GM19351 (cell line): Measurements from ENCODE around the gene PCSK6.
"Not testable (repeated sequence)": the region's sequence is repeated elsewhere in the genome, so short reads cannot be mapped to it uniquely, and the experiment has no call there.

Source experiments
- ATAC-seq: cut with Tn5 transposase; IDR thresholded peaks from one replicate; pipeline ENCODE4 v1.9.1; 2021; ENCODE audit warnings: mild to moderate bottlenecking, moderate library complexity; ENCODE audit not compliant: unreplicated experiment

The PCSK6 gene

DNA sequence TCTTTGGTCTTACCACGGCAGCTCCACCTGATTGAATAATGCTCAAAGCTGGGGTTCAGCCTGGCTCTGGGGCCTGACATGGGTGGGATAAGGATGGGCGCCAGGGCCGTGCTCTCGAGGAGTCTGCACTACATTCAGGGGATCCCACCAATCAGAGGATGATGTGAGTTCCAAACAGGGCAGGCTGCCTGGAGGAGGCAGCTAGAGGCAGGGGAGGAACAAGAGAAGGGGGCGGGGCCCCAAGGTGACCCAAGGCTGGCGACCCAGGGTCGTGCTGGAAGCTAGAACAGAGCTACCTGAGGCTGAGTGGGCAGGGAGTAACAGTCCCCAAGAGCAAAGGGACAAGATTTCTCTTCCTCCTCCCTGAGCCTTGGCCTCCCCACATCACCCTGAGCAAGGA, 56.1 kb downstream of the PCSK6 start:
- no peak for ATAC-seq

DNA sequence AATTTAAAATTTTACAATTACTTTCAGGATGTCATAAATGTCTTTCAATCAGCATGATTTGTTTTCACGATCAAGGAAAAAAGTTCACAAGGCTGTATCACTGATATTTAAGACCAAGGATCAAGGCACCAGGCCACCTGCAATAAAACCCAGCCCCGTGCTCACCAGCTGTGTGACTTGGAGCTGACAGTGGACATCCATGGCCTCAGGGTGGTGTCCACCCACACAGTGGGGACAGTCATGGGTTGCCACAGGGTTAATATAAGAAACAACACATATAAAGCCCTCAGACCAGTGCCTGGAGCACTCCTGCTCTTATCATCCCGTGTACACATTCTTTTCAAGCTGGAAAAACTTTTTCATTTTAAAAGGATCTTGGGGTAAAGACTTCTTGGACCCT, 56.5 kb downstream of the PCSK6 start:
- ATAC-seq, result no peak

DNA sequence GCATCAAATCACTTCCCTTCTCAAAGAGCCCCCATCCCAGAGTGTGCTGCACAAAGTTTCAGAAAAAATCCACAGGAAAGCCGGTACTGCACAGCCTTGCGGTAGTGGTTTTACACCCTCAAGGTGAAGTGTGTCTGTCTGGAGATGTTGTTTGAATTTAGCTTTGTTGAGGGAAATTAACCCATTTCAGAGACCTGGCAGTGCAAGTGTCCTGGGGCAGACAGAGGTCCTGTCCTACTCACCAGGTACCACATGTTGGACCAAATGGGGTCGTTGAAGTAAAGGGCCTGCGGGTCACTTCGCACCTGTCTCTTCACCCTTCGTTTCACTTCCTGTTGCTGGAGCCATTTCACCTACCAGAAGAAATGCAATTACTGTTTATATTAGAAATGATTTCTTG, 57.8 kb downstream of the PCSK6 start:
- no peak for ATAC-seq

DNA sequence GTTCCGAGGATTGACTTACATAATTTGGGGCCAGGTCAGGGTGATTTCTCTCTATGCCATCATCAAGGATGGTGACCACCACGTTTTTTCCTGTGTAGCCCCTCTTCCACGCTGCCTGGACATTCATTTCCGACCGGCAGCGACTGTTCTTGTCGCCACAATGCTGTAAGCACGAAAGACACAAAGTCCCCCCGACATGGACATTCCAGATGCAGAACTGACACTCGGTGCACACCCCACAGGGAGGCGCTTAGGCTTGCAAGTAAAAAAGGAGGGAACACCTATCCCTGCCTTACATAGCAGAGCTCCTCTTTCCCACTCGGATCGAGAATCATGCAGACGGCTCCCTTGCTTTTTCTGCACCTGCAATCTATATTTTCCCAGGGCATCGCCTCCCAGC, 58.2 kb downstream of the PCSK6 start:
- no peak for ATAC-seq

DNA sequence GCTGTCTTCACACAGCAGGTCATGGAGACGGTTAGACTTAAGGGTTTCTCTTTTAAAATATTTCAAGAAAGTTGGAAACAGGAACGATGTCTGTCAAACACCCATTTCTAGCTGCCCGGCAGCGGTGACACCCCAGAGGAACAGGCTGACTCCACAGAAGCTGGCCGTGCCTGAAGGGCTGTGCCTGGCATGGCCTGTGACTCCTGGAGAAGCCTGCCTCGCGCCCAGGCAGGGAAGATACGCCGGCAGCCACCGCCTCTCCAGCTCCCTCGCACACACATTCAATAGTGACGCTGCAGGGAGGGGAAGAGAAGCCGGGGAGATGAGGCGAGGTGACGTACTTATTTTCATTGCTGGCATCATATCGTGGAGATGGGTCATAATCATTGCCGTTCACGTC, 59.9 kb downstream of the PCSK6 start:
- ATAC-seq, result no peak

DNA sequence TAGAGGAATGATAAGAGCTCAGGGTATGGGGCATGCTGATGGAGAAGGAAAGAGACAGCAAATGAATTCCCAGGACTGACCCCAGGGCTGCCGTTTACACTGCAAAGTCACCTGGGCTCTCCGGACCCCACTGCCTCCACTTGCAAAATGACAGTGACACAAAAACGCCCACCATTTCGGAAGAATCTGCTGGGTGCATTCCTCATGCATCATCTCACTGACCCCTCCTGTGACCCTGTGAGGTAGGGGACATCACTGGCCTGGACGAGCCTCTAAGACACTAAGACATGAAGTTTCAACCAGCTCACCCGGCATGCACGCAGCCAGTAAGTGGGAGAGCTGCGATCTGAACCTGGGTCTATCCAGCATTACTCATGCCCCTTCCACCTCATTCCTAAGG, 60.3 kb downstream of the PCSK6 start:
- no peak for ATAC-seq

DNA sequence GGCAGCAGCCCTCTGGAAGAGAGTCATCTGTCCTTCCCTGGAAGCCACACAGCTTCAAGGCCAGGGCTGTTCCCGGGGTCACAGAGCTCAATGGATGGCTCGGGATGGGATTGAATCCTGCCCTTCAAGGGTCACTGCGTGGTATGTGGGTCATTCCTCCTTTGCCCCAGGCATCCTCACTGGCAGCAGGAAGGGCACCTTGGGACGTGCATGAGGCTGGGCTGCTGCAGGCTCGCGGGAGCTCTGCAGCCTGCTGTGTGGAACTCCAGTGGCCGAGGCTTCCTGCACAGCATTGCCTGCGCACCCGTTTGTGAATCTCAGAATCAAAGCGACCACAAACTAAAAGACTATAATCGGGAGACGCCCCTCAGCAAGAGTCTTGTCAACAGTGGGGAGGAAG, 60.7 kb downstream of the PCSK6 start:
- no peak for ATAC-seq

DNA sequence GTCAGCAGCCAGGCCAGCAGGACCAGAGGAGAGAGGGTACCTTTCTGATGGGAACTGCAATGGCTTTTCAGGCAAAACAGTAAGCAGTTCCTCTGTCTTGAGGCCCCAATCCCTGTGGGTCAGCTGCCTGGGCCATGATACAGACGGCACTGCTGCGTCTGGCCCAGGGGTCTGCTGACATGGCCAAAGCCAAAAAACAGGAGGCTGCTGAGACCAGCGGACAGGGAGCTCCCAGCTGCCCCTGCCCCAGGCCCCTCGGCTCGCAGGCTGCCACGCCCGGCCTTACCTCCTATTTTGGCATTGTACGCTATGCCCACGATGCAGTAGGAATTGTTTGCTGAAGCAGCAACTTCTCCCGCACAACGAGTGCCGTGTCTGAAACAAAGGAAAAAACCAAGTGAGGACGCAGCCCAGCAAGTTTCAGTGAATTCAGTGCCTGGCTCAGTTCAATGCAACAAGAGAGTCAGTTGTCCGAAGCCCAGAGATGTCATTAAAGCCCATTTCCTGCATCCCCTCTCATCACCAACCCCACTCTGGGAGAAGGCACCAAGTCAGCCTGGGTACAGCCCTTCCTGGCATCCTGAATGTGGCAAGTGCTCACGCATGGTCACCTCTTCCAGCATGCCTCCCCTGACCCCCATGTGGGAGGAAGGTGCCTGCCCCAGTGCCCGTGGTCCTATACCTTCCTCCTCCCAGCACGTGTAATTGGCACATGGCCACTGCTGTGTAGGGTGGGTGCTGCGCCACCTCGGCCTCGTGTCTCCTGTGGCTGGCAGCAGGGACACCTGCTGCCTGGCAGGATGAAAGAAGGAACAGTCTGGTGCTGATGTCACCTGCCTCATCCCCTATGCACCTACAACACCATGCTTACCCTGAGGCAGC, 61.7 kb downstream of the PCSK6 start:
- ATAC-seq, result no peak

DNA sequence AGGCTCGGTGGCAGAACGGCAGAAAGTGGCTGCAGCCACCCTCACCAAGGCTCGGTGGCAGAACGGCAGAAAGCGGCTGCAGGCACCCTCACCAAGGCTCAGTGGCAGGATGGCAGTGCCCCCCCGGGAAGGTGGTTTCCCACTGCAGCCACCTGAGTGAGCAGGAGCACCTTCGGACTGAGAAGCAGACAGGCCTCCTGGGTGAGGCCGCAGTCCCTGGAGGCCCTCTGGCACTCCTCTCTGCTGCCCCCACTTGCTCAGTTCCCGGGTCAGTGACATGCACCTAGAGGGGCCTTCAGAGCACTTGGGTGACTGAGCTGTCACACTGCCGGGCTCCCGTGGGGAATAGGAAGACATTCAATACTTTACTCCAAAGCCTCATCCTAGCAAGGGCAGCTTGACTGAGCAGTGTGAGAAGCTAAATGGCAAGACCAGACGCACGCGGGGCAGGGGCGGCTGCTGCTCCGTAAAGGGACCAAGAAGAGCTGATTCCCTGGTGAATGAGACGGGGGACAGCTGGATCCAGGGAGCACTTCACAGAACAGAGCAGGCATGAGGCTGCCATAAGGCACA, 62.7 kb downstream of the PCSK6 start:
- ATAC-seq, result no peak

DNA sequence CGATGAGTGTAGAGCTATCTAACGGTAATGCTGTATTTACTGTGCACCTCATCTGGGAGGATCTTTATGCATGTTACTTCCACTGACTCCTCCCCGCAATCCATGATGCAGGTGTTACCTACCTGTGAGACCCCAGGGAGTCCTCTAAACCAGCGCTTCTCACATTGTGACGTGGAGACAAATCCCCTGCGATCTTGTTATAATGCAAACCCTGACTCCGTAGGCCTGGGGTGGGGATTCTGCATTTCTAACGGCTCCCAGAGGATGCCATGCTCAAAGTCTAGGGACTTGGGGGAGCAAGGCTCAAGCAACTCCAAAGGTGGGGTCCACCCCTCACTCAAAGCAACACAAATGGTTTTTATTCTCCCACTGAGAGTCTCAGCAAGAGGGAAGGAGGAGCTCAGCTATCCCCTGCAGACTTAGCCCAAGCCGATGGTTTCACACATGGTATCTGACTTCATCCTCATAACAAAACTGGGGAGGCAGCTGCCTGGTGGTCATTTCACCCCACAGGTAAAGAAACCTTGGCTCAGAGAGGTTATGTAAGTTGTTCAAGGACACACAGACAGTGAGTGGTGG, 63.6 kb downstream of the PCSK6 start:
- ATAC-seq, result no peak

DNA sequence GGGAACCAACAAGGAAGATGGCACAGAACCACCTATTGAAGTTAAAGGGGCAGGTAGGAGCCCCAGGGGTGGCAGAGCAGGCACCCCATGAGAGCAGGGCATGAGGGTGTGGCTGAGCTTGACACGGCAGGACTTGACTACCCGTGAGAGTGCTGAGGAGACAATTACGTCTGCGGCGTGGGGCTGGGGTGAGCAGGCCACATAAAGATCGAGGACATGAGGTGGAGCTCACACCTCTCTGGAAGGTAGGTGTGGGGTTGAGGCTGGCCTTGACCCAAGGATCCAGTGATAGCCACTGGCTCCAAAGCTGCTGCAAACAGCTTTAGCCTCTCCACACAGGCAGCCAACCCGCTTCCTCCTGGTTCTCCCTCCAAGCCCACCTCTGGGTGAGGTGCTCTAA, 64.5 kb downstream of the PCSK6 start:
- no peak for ATAC-seq

DNA sequence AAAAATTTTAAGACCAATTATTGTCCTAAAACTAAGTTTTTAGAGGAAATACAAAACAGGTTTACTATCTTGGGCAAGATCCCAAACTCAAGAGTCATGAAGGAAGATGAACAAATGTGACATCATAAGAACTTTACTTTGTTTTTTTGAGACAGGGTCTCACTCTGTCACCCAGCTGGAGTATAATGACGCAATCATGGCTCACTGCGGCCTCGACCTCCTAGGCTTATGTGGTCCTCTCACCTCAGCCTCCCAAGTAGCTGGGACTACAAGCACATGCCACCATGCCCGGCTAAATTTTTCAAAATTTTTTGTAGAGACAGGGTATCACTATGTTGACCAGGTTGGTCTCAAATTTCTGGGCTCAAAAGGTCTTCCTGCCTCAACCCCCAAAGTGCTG, 69.3 kb downstream of the PCSK6 start:
- ATAC-seq, result no peak

DNA sequence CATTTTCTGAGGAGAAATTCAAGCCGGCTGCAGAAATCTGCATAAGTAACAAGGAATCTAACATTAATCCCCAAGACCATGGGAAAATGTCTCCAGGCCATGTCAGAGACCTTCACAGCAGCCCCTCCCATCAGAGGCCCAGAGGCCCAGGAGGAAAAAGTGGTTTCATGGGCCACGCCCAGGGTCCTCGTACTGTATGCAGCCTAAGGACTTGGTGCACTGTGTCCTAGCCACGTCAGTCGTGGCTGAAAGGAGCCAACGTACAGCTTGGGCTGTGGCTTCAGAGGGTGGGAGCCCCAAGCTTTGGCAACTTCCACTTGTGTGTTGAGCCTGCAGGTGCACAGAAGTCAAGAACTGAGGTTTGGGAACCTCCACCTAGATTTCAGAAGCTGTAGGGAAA, 73.0 kb downstream of the PCSK6 start:
- not testable (repeated sequence) for ATAC-seq

DNA sequence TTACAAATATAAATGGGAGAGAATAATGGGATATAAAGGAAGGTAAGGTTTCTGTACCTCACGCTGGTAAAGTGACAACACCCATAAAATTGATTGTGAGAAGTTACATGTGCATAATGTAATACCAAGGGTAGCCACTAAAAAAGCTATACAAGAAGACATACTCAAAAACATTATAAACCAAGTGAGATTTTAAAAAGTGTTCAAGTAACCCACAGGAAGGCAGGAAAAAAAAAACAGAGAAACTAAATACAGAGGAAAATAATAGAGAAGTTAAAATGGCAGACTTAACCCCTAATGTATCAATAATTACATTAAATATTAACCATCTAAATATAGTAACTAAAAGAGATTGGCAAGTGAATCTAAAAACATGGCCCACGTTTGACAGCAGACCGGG, 76.3 kb downstream of the PCSK6 start:
- ATAC-seq, result no peak

DNA sequence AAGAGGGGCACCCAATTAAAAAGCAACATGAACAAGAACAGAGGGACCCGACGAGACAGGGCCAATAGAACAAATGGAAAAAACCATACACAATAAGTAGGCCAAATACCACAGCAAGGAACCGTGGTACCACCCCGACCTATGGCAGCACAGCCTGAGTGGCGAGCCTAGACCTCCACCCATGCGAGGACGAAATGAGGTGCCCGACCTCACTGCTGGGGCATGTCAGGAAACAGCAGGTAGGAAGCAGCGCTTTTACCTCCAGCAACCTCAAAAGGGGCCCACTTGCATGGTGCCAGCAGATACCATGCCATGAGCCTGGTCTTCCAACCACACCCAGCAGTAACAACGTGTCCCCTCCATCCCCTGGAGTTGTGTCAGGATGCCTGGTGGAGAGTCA, 77.9 kb downstream of the PCSK6 start:
- no peak for ATAC-seq

DNA sequence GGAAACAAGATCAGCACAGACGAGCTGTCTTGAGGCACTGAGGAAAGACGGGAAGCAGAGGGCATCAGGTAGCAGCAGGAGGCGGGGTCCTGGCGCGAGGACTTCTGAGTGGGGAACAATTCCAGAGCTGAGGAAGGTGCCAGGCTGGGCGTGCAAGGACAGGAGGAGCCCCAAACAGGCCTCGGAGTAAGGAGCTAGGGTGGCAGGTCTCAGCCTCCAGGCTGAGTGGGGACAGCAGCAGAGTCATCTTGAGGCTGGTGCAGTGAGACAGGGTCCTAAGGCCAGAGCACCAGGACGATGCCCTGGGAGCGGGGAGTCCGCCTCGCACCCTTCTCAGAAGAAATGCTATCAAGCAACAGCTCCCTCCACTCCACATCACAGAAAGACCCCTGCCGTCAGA, 78.4 kb downstream of the PCSK6 start:
- ATAC-seq, result no peak

DNA sequence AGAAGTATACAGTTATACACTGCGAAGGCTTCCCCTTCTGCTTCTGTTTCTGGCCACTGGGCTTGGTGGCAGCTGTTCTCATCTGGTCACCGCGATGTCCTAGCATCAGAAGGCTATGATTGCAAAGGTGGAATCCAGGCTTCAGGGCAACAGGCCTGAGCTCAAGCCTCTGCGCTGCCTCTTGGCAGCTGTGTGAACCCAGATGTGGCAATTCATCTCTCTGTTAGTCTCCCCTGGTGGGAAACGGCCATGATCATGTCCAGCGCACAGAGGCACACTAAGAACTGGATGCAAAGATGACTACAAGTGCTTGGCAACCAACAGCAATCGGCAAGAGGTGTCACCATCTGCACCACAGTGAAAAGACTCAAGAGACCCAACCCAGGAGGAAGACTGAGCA, 78.9 kb downstream of the PCSK6 start:
- no peak for ATAC-seq

DNA sequence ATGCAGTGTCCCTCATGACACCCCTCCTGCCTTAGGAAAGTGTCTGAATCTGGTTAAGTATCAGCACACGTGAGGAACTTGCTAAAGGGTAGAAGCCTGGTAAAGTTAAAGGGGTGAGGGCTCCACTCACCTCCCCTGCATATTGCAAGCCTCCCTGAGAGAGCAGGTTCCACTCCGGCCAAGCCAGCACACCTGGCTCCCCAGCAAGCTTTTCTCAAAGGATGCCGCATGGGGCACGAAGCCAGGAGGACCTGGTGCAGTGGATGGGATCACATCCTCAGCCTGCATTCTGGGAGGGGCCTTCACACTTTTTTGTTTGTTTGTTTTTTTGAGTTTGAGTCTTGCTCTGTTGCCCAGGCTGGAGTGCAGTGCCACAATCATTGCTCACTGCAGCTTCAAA, 79.9 kb downstream of the PCSK6 start:
- ATAC-seq, result no peak

DNA sequence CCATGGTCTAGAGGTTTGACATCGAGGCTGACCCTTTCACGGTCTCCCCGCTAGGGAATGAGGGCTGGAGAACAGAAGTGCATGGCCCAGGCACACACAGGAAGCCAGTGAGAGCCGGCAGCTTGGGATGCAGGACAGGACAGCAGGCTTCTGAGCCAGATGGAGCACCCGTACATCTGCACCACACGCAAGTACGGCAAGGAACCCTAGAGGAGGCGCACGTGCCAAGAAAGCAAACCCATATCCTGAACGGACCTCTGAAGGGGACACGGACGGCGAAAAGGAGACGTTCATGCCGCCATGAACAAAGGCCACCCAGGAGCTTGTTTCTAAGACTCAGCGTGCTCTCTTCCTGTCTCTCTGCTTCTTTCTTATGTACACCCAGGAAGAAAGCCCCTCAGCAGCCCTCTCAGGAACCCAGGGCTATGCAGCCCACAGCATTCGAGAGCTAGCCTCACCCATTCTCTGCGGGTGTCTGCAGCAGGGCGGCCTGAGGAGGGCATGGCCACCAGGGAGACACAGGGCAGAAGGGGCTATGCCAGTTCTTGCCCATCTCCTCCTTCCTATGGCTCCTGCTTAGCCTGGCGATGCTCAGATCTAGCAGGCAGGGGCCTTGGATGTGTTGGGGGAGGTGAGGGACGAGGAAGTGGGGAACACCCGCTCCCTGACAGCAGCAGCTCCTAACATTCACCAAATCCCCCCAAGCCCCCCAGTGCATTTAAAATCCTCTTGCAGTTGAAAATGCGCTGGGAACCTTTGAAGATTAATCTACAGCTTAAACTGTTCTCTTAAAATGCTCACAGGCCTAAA, 81.3 kb downstream of the PCSK6 start:
- no peak for ATAC-seq

DNA sequence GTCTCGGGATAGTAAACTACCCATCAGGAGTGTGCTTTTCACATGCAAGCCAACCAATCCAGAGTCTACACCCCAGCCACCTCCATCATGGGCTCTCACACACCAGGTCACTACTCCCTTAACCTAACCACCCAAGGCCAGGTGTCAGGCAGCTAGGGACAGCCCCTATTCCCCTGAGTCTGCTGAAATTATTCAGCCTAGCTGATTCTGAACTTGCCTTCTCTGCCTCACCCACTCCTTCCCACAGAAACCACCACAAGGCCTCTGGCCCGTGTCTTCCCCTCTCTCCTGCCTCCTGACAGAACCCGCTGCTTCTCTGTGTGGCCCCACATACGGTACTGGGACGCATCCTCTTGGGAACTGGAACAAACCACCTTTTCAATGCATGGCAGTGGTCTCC, 82.1 kb downstream of the PCSK6 start:
- peak; percentile 99 for ATAC-seq

DNA sequence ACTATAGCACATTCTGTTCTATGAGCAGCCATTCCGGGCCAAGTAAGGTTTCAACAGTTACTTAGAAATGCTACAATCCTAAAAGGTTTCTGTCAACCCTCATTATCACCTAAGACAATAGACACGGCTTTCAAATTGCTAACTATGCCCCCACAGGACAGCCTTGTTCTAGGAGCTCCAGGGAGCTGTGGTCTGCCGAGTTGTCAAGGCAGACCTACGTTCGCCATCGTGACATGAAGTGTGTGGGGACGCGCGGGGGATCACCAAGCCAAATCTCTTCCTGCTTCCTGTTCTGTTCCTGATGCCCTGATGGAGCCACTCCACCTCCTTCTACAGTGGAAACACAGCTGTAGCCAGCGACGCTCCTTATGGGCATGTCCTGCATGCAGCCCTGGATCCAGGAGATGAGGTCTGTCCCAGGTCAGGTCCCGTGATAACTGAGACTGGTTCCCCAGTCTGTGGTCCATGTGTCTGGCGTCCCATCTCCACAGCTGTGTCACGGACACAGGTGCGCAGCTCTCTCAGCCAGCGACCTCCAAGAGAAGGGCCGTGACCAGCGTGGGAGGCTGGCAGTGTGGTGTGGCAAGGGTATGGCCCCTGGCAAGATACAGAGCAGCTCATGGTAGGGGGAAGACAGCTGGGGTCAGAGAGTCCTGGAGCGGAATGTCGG, 82.8 kb downstream of the PCSK6 start:
- ATAC-seq, result peak; percentile 5
